GM21825 (cell line): ENCODE data around the gene RNF126.
"Not testable (repeated sequence)": the region's sequence is repeated elsewhere in the genome, so short reads cannot be mapped to it uniquely, and the experiment has no call there.

Source experiments
- ATAC-seq: cut with Tn5 transposase; IDR thresholded peaks from one replicate; pipeline ENCODE4 v1.9.1; 2021; ENCODE audit warnings: mild to moderate bottlenecking, moderate library complexity; ENCODE audit not compliant: unreplicated experiment

Gene RNF126

DNA sequence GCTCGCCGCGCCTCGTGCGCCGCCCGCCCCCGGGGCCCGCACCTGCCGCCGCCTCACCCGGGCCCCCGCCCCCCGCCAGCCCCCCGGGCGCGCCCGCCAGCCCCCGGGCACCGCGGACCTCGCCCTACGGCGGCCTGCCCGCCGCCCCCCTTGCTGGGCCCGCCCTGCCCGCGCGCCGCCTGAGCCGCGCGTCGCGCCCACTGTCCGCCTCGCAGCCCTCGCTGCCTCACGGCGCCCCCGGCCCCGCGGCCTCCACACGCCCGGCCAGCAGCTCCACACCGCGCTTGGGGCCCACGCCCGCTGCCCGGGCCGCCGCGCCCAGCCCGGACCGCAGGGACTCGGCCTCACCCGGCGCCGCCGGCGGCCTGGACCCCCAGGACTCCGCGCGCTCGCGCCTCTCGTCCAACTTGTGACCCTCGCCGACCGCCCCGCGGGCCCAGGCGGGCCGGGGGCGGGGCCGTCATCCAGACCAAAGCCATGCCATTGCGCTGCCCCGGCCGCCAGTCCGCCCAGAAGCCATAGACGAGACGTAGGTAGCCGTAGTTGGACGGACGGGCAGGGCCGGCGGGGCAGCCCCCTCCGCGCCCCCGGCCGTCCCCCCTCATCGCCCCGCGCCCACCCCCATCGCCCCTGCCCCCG is 46.8 kb downstream of the RNF126 start:
- ATAC-seq, result no peak

DNA sequence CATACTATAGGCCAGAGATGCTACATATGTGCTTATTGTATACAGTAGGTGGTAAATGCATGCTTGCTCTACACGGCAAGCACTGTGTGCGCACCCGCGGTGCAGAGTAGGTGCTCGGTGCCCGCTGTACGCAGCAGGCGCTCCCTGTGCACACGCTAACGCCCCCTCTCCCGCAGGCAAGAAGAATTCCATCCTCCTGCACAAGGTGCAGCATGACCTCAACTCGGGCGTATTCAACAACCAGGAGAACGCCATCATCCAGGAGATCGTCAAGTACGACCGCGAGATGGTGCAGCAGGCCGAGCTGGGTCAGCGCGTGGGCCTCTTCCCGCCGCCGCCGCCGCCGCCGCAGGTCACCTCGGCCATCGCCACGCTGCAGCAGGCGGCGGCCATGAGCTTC is 47.4 kb downstream of the RNF126 start:
- no peak for ATAC-seq

GRCh38 chr19:613732-614567 is 49.1 kb downstream of the RNF126 start:
- ATAC-seq, result no peak

- ATAC-seq, result no peak
Observed at GRCh38 chr19:612941-613340, 50.1 kb downstream of the RNF126 start.

DNA sequence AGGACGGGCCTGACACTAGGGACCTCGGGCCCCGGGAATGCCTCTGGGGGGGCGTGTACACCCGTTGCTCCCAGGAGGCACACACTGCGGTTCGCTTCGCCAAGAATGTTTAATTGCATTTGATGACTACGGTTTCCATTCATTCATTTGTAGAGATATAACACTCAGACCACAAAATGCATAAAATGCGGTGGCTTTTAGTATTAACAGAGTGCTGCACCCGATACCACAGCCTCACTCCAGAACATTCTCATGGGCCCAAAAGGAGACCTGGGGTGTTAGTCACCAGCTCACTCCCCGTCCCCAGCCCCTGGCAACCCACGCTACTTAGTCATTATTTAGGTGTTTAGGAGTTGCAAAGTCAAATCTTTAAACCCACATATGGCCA is 51.5 kb downstream of the RNF126 start:
- ATAC-seq, result no peak

- ATAC-seq, result no peak
Observed at GRCh38 chr19:610801-611480, 52.1 kb downstream of the RNF126 start.

DNA sequence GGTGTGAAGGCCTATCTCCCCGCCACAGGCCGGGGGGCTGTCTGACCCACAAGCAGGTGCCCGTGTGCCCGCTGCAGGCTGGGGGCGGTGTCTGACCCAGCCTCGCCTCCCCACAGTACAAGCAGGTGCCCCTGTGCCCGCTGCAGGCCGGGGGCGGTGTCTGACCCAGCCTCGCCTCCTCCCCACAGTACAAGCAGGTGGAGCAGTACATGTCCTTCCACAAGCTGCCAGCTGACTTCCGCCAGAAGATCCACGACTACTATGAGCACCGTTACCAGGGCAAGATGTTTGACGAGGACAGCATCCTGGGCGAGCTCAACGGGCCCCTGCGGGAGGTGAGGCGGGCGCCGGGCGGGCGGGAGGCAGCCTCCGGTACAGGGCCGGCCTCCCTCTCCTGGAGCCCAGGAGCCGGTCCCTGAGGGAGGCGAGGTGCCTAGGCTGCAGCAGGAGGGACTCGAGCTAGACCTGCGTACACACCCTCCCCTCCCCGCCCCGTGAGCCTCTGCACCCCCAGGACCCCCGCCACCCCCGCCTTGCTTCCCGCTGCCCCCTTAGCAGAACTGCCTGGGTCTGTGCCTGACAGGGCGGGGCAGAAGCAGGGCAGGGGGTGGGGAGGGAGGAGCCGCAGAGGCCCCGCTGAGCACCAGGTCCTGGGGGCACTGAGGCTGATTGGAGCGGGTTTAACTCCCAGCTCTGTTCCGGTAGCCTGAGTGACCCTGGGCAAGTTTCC is 52.8 kb downstream of the RNF126 start:
- no peak for ATAC-seq

DNA sequence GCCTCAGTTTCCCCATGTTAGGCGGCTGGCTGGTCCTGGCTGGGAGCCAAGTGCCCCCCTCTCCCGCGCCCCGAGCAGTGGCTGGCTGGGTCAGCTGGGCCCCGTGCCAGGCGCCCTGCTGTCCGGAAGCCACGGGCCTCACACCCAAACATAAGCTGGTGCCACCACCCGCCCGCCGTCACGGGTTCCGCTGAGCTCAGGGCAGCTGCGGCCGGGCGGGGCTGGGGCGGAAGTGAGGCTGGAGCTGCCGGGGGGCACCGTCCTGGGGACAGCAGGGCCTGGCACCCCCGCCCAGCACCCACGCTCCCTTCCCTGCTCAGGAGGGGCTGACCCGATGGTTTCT is 54.0 kb downstream of the RNF126 start:
- no peak for ATAC-seq

GRCh38 chr19:608155-609003 is 54.6 kb downstream of the RNF126 start:
- ATAC-seq, result no peak

DNA sequence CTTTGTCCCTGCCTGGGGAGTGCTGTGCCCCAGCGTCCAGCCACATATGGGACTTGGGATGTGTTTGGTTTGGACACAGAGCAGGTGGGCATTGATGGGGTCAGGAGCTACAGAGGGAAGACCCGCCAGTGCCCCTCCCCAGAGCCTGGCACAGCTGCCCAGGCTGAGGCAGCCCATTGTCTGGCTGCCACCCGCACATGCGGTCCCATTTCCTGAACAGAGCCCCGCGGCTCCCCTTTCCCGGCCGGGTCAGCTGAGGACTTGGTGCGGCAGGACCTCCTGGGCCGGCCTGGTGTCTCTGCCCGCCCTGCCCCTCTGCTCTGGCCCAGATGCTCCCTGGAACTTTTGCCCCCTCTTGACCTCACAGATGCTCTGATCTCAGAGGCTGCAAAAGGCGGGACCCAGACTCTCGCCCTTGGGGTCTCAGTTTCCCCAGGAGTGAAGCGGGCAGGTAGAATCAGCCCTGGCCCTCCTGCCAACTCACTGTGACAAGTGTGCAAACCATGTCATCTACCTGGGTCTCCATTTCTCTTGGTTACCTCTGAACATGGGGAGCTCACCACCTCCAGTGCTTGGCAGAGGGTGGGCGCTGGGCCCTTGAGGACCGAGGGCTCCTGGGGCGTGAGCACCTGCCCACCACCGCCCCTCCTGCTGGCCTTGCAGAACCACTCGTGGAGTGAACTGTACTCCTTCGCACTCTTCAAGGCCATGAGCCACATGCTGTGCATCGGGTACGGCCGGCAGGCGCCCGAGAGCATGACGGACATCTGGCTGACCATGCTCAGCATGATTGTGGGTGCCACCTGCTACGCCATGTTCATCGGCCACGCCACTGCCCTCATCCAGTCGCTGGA is 55.5 kb downstream of the RNF126 start:
- no peak for ATAC-seq

GRCh38 chr19:605061-605971 is 57.7 kb downstream of the RNF126 start:
- not testable (repeated sequence) for ATAC-seq

DNA sequence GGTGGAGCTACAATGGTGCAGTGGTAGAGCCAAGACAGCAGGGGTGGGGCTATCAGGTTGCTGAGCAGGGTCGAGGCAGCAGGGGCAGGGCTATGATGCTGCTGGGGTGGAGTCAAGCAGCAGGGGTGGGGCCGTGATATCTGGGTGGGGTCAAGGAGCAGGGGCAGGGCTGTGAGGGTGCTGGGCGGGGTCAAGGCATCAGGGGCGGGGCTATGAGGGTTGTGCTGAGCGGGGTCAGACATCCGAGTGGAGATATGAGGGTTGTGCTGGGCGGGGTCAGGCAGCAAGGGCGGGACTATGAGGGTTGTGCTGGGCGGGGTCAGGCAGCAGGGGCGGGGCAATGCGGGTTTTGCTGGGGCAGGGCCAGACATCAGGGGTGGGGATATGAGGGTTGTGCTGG is 58.7 kb downstream of the RNF126 start:
- no peak for ATAC-seq

GRCh38 chr19:603779-604178 is 59.2 kb downstream of the RNF126 start:
- ATAC-seq, result not testable (repeated sequence)

GRCh38 chr19:603302-603639 is 59.7 kb downstream of the RNF126 start:
- not testable (repeated sequence) for ATAC-seq

GRCh38 chr19:602391-603301 is 60.4 kb downstream of the RNF126 start:
- no peak for ATAC-seq

GRCh38 chr19:601790-602189 is 61.2 kb downstream of the RNF126 start:
- no peak for ATAC-seq

DNA sequence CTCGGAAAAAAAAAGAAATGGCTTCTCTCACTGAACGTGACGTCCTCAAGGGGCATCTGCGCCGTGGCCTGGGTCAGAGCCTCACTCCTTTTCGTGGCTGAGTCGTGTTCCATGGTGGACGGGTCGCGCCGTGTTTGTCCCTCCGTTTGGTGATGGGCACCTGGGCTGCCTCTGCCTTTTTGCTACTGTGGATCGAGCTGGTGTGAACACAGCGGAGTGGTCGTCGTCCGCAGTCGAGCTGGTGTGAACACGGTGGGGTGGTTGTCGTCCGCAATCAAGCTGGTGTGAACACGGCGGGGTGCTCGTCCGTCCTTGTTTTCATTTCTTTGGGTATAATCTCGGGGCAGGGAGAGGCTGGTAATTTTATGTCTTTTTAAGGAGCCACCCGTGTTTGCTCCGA is 61.7 kb downstream of the RNF126 start:
- no peak for ATAC-seq
